ENCODE measurements around the gene TAP1.

- TF ChIP-seq POLR2A (IDR thresholded peaks at IDR 0.05; ENCODE audit: low read length) (no peak), GATA1 (IDR thresholded peaks at IDR 0.05; ENCODE audit: low read depth, low read length) (no peak)
Observed at GRCh38 chr6:32819729-32820128, 33.8 kb downstream of the TAP1 start.

All from erythroblast (primary cell).